Astrocyte (in vitro differentiated cells and primary cell): ENCODE results near the gene ARSI.

Experiments
- EZH2 ChIP-seq: IDR thresholded peaks from 2 replicates; pipeline ENCODE4 v1.6.1; 2012; ENCODE audit warnings: mild to moderate bottlenecking, low read length, inconsistent platforms; ENCODE audit not compliant: insufficient read depth
- TF ChIP-seq, protein P1 (sequence below): IDR thresholded peaks from 2 replicates; pipeline ENCODE4 v1.5.1; 2011; ENCODE audit warnings: low read depth, mild to moderate bottlenecking, inconsistent platforms, low read length, moderate library complexity; ENCODE audit not compliant: insufficient read depth

DNA sequence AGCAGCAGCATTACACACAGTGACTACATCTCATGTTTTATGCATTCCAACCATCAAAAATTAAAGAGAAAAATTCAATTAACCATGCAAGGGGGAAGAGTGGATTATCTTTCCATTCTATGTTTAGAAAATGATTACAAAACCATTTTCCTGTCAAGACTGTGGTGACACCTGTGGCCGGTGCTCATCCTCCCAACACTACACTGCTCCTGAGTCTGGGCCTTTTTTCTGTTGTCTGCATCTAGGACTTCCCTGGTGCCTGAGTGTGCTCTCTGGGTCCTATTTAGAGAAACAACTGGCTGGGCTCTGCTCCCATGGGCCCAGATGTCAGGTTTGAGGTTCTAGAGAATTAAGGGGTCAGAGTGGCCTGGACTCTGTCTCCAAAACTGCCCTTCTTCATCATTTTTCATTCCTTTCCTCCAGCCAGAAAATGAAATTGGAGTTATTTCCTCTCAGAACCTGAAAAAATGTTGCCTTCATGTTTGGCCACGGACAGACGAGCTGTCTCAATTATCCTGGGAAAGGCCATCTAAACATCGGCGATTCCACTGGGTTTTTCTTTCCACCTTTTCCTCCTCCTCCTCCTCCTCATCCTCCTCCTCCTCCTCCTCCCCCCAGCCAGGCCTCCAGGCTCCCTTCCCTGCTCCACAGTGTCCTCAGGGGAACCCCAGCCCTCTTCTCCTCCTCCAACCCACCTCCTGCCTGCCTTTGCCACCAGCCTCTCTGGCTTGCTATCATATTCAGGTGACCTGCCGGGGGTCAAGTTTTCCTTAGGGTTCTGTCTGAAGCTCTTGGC is 11.4 kb upstream of the ARSI start:
- TF ChIP-seq EZH2, result no peak
- TF ChIP-seq, protein P1, sequence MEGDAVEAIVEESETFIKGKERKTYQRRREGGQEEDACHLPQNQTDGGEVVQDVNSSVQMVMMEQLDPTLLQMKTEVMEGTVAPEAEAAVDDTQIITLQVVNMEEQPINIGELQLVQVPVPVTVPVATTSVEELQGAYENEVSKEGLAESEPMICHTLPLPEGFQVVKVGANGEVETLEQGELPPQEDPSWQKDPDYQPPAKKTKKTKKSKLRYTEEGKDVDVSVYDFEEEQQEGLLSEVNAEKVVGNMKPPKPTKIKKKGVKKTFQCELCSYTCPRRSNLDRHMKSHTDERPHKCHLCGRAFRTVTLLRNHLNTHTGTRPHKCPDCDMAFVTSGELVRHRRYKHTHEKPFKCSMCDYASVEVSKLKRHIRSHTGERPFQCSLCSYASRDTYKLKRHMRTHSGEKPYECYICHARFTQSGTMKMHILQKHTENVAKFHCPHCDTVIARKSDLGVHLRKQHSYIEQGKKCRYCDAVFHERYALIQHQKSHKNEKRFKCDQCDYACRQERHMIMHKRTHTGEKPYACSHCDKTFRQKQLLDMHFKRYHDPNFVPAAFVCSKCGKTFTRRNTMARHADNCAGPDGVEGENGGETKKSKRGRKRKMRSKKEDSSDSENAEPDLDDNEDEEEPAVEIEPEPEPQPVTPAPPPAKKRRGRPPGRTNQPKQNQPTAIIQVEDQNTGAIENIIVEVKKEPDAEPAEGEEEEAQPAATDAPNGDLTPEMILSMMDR, result no peak
